ENCODE measurements around the gene UBR7.

The UBR7 gene

GRCh38 chr14:93263416-93263815 is 56.4 kb downstream of the UBR7 start:
- no peak for DNase-seq

- DNase-seq = no peak
These were observed 59.1 kb downstream of the UBR7 start for GRCh38 chr14:93266127-93266526.

GRCh38 chr14:93267149-93267711 is 60.2 kb downstream of the UBR7 start:
- DNase-seq = no peak

GRCh38 chr14:93268406-93268805 is 61.4 kb downstream of the UBR7 start:
- DNase-seq = no peak

- DNase-seq = peak; percentile 79
These were observed 62.4 kb downstream of the UBR7 start for GRCh38 chr14:93269341-93270068.

GRCh38 chr14:93271111-93271510 is 64.1 kb downstream of the UBR7 start:
- DNase-seq = no peak

- DNase-seq = no peak
These were observed 67.2 kb downstream of the UBR7 start for GRCh38 chr14:93274055-93274806.

- no peak for DNase-seq
These were observed 69.1 kb downstream of the UBR7 start for GRCh38 chr14:93276031-93276716.
